Muscle of back (tissue), 11 donors: ENCODE results near the gene TPR. TPM values are rescaled to one million over a fixed set of nuclear protein-coding genes. Genes with fewer than 3 reads are reported as not detected.

Experiments
- DNase-seq, 3 donors: peaks; one replicate each; pipeline versions ENCODE4 v3.0.0 to v3.0.0-alpha.2; 2013
- polyA plus RNA-seq, 10 donors: library from polyadenylated mRNA; unstranded; fragments of 120-200 nt; gene quantifications; one replicate each; pipeline ENCODE4 v1.2.1, GENCODE V29; 2013; ENCODE audit not compliant: insufficient read length in 10 of 10

TPR gene
- polyA plus RNA-seq, 10 donors, result 49.4 to 77.1 (median 63.9) TPM

DNA sequence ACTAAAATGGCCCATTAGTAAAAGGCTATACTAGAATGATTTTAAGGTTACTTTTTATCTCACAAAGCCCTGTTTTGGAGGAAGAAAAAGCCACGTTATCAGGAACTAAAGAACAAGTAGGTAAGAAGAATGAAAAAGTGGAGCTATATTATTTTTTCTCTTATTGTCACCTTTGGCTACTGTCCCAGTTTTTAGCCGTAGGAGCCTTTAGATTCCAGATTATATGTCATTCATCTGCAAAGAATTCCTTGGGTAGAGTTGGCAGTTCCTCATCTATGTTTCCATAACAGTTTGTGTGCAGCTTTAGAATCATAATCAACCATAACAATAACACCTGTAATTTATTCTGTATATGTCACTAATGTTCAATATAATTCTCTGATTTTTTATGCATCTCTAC lies 83.8 kb downstream of the TPR start:
- no peak for DNase-seq

- DNase-seq, result no peak
These were observed 85.0 kb downstream of the TPR start for GRCh38 chr1:186289943-186290545.

DNA sequence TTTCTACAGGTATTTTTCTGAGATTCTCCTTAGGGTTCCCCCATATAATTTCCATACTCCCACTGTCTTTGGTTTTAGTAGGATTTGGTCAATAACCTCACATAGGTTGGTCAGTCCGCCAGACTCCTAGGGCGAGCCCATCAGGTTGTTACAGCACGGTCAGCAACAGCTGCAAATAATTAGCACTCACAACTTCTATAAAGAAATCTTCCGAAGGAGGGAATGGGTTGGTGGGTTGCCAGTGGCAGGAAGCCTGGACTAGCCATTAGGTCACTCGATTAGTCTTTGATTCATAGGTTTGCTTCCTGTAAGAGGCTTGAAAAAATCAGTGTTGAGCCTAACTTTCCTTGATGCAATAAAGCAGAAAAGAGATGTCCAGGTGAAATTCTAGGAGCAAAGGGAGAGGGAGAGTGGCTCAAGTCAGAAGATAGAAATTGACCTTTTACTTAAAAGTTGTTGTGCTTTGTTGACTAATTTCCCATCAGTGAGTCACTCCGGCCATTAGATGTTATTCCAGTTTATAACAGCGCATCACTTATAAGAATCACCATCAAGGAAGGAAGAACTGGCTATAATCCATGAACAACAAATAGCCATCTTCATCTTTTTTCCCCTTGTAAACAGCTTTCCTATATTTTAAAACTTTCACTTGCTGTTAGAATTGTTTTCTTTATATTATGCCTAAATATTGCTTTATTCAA lies 88.3 kb downstream of the TPR start:
- DNase-seq, result peak in 2 of 3 donors; percentile 27 to 38

DNA sequence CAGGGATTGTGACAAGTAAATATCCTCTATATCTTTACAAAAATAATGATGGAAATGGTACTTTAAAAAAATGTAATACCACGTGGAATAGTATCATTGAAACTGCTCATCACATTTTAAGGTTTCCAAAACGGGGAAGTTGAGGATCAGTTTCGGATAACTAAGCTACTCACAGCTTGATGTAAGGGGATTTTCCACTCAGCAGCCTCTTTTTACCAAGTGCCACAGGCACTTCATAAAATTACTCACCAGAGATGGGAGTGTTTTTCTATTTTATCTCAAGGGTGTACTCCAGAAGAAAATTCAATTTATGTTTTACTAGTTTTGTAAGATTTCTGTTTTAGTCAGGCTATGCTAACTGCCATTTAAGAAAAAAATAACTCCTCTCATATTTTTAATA lies 91.7 kb downstream of the TPR start:
- no peak for DNase-seq

DNA sequence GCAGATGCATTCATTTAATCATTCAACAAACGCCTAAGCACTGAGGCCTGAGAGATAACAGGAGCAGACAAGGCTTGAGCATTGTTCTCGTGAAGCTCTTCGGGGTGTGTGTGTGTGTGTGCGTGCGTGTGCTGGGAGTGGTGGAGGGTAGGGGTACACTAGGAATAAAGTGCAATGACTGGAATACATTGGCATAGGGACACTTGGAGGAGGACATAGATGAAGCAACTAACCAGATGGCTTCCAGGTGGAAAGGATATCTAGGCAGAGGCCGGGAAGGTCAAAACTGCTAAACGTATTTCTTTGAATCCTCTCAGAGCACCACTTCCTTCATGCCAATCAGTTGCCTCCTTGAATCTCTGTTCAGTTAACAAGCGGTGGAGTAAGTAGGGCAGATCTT lies 92.6 kb downstream of the TPR start:
- no peak for DNase-seq

GRCh38 chr1:186275822-186276221 lies 99.2 kb downstream of the TPR start:
- no peak for DNase-seq

DNA sequence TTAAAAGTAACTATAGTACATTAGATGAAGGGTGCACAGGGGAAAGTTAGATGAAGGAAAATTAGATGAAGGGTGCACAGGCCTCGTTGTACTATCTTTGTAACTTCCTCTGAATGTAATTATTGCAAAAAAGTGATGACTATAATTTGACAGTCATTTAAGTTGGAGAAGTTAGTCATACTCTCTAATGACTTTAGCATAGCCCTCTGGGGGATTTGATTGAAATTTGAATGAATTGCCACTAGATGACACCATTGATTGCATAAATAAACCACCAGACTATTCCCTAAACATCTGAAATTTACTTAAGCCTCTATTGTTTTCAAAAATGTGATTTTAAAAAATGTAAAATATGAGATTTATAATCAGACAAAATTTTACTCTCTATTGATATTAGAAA lies 102.6 kb downstream of the TPR start:
- no peak for DNase-seq

GRCh38 chr1:186271032-186271431 lies 104.0 kb downstream of the TPR start:
- DNase-seq, result no peak

Other genes with a start within 250 kb of the TPR start
- gene PRG4, start 79.0 kb downstream of the TPR start, polyA plus RNA-seq, result 1 to 10 TPM in 2 of 10 donors, under 1 TPM in 8; 0.12 to 2.0 (median 0.59) TPM
- 10 to 100 TPM; 12.6 to 24.5 (median 15.4) TPM for gene ODR4, start 585 bp upstream of the TPR start, polyA plus RNA-seq
- gene PDC, start 85.9 kb upstream of the TPR start, polyA plus RNA-seq, result under 1 TPM in 7 of 10 donors, not detected in 3; 0.21 to 0.80 (median 0.34) TPM